OCI-LY1 (cell line): ENCODE data around the gene ZNF559.

Experiments used
- H2AFZ ChIP-seq: fragments of 200-600 bp; sonication (generic), shearing (Covaris generic); 2 replicates; pipeline ENCODE4 v1.6.0; 2014; ENCODE audit warnings: antibody characterized with exemption, mild to moderate bottlenecking, low read length
- H3F3A ChIP-seq: fragments of 200-600 bp; sonication (generic), shearing (Covaris generic); 2 replicates; pipeline ENCODE4 v1.6.0; 2014; ENCODE audit warnings: mild to moderate bottlenecking, antibody characterized with exemption, low read length, moderate library complexity; ENCODE audit not compliant: insufficient read depth
- H3K27ac ChIP-seq: fragments of 200-600 bp; sonication (generic); 2 replicates; pipeline ENCODE4 v1.5.1; 2014; ENCODE audit warnings: low read length, mixed run types, mild to moderate bottlenecking, low read depth; ENCODE audit not compliant: poor library complexity, severe bottlenecking
- H3K27me3 ChIP-seq: fragments of 200-600 bp; sonication (generic); 2 replicates; pipeline ENCODE4 v1.6.0; 2014; ENCODE audit warnings: antibody characterized with exemption, mild to moderate bottlenecking, low read length, moderate library complexity; ENCODE audit not compliant: insufficient read depth
- H3K36me3 ChIP-seq: fragments of 200-600 bp; sonication (generic); 2 replicates; pipeline ENCODE4 v1.6.1; 2014; ENCODE audit warnings: mild to moderate bottlenecking, antibody characterized with exemption, low read length, moderate library complexity, mixed read lengths; ENCODE audit not compliant: insufficient read depth
- H3K4me1 ChIP-seq: fragments of 200-600 bp; sonication (generic); 2 replicates; pipeline ENCODE4 v1.5.1; 2014; ENCODE audit warnings: mild to moderate bottlenecking, low read length, moderate library complexity; ENCODE audit not compliant: insufficient read depth, severe bottlenecking
- H3K4me2 ChIP-seq: fragments of 200-600 bp; sonication (generic), shearing (Covaris generic); 2 replicates; pipeline ENCODE4 v1.6.1; 2014; ENCODE audit warnings: low read length
- H3K4me3 ChIP-seq: fragments of 200-600 bp; sonication (generic); 2 replicates; pipeline ENCODE4 v1.5.1; 2014; ENCODE audit warnings: low read length, low read depth, mild to moderate bottlenecking, mixed read lengths; ENCODE audit not compliant: poor library complexity, severe bottlenecking
- H3K79me2 ChIP-seq: fragments of 200-600 bp; shearing (Covaris generic); 2 replicates; pipeline ENCODE4 v1.6.1; 2016; ENCODE audit warnings: mixed run types, low read length, mixed read lengths; ENCODE audit not compliant: insufficient read depth
- H3K9ac ChIP-seq: fragments of 200-600 bp; sonication (generic), shearing (Covaris generic); 2 replicates; pipeline ENCODE4 v1.6.1; 2014; ENCODE audit warnings: mild to moderate bottlenecking, low read length, mixed read lengths
- H3K9me2 ChIP-seq: fragments of 200-600 bp; sonication (generic), shearing (Covaris generic); 2 replicates; pipeline ENCODE4 v1.6.1; 2014; ENCODE audit warnings: low read depth, mild to moderate bottlenecking, low read length, mixed read lengths
- H3K9me3 ChIP-seq: fragments of 200-600 bp; shearing (Covaris generic); 2 replicates; pipeline ENCODE4 v1.6.1; 2014; ENCODE audit warnings: low read length, mixed read lengths
- H4K20me1 ChIP-seq: fragments of 200-600 bp; sonication (generic), shearing (Covaris generic); 2 replicates; pipeline ENCODE4 v1.6.0; 2016; ENCODE audit warnings: mild to moderate bottlenecking, low read length; ENCODE audit not compliant: insufficient read depth
- CTCF ChIP-seq: fragments of 200-600 bp; sonication (generic), shearing (Covaris generic); IDR thresholded peaks from 2 replicates; pipeline ENCODE4 v1.5.1; 2017; ENCODE audit warnings: mild to moderate bottlenecking, antibody characterized with exemption, low read length, moderate library complexity, mixed read lengths
- EZH2 ChIP-seq: fragments of 200-600 bp; sonication (generic), shearing (Covaris generic); IDR thresholded peaks from 2 replicates; pipeline ENCODE4 v1.8.0; 2017; ENCODE audit warnings: borderline replicate concordance, mixed run types, mild to moderate bottlenecking, antibody characterized with exemption, low read length, moderate library complexity, mixed read lengths

ZNF559 gene

DNA sequence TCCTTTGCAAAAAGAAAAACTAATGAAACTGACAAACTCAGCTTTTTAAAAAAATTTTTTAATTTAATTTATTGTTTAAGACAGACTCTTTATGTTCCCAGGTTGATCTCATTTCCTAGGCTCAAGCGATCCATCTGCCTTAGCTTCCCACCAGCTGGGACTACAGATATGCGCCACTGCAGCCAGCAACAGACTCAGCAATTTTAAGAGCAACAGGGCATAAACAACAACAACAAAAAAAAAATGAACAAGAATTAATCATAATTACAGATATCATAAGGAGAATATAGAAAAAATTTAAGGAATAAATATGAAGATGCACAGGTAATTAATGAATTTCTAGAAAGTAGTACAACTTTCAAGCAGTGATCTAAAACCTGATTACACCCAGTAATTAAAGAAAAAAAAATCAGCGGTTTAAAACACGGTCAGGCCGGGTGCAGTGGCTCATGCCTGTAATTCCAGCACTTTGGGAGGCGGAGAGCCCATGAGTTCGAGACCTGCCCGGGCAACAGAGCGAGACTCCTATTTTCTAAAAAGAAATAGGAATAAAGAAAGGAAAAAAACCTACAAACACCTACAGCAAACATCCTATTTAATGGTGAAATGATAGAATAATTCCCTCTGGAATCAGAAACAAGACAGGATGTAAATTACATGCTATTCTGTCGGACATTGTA lies 15.7 kb upstream of the ZNF559 start:
- H3K27ac ChIP-seq: no peak overlapping the region
- peak overlapping the region; percentile 73 for H3K4me2 ChIP-seq
- H3K9me3 ChIP-seq: peaks cover 7% of the 10 kb centered on the region; the same call in 1 of the 2 replicates
- H3K4me3 ChIP-seq: peak overlapping the region; percentile 84
- no peaks in the 10 kb centered on the region for H3F3A ChIP-seq
- peaks cover 6% of the 10 kb centered on the region; the same call in 1 of the 2 replicates for H3K79me2 ChIP-seq
- no peak overlapping the region for H2AFZ ChIP-seq
- peak overlapping the region; percentile 86 for H3K9ac ChIP-seq
- H3K27me3 ChIP-seq: no peaks in the 10 kb centered on the region
- H3K36me3 ChIP-seq: peaks cover 13% of the 10 kb centered on the region
- no peaks in the 10 kb centered on the region for H3K9me2 ChIP-seq
- TF ChIP-seq EZH2 (no peak), CTCF (no peak)
- no peaks in the 10 kb centered on the region for H4K20me1 ChIP-seq
- peaks cover 13% of the 10 kb centered on the region for H3K4me1 ChIP-seq

DNA sequence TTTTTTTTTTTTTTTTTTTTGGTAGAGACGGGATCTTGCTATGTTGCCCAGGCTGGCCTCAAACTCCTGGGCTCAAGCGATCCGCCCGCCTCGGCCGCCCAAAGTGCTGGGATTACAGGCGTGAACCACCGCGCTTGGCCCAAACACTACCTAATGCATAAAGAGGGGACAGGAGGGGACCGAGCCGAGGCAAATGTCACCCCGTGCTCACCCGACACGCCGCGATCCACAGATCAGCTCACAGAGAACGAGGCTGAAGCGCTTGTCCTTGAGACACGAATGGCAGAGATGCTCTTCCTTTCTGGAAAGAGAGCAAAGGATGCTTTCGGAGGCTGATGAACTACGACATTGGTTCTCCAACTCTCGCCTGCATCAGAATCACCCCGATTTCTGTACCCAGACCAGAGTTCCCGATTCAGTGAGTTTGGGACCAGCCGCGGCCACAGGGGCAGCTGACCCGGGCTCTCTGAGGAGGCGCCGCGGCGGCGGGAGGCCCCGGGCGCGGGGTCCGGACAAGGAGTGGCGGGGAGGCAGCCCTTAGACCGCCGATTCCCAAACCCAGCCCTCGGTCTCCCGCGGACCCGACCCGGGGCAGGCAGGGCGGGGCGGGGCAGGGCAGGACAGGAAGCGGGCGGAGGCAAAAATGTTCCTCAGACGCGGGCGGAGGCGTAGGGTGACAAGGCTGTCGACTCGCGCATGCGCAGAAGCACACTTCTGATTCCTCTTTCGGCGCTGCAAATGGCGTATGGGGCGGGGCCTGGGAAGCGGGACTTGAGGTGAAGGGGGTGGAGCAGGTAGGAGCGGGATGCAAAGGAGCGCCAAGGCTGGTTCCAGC lies 14.6 kb upstream of the ZNF559 start, which contains the start of gene ZNF699:
ZNF699 (minus strand) TSS at position 700 of the 835 bp plus-strand sequence. CDS start 4,719 bp downstream, outside the sequence.
- peak within 1 kb of the TSS; percentile 73 for H3K4me2 ChIP-seq
- H3K9me2 ChIP-seq: no peaks in the 10 kb centered on the region
- peaks cover 13% of the 10 kb centered on the region for H3K4me1 ChIP-seq
- peak within 1 kb of the TSS; percentile 84 for H3K4me3 ChIP-seq
- TF ChIP-seq EZH2: no peak
- TF ChIP-seq CTCF: no peak
- 0 out of 2 replicates have a peak within 1 kb of the TSS, but pooled peaks have one; percentile 58 for H2AFZ ChIP-seq
- H3F3A ChIP-seq: no peaks in the 10 kb centered on the region
- peak within 1 kb of the TSS; percentile 77 for H3K27ac ChIP-seq
- H3K9ac ChIP-seq: peak within 1 kb of the TSS; percentile 86
- H3K79me2 ChIP-seq: peaks cover 6% of the 10 kb centered on the region; the same call in 1 of the 2 replicates
- peaks cover 10% of the 10 kb centered on the region; the same call in 1 of the 2 replicates for H3K9me3 ChIP-seq
- no peaks in the 10 kb centered on the region for H3K27me3 ChIP-seq
- peaks cover 3% of the 10 kb centered on the region for H3K36me3 ChIP-seq
- H4K20me1 ChIP-seq: no peaks in the 10 kb centered on the region

- Histone ChIP-seq H4K20me1 (no peaks in the 10 kb centered on the region), H3K27ac (peak overlapping the region; percentile 77), H3K79me2 (peaks cover 6% of the 10 kb centered on the region; the same call in 1 of the 2 replicates), H3K4me3 (peak overlapping the region; percentile 84), H3K36me3 (no peaks in the 10 kb centered on the region; the same call in 1 of the 2 replicates), H3K9ac (peak overlapping the region; percentile 86), H3K4me2 (peak overlapping the region; percentile 73), H2AFZ (0 out of 2 replicates have a peak overlapping the region, but pooled peaks have one; percentile 14), H3F3A (no peaks in the 10 kb centered on the region), H3K9me2 (no peaks in the 10 kb centered on the region), H3K4me1 (peaks cover 13% of the 10 kb centered on the region), H3K27me3 (no peaks in the 10 kb centered on the region), H3K9me3 (peaks cover 10% of the 10 kb centered on the region; the same call in 1 of the 2 replicates)
- no peak for TF ChIP-seq EZH2
- TF ChIP-seq CTCF: no peak
Observed at GRCh38 chr19:9309974-9310446, 14.0 kb upstream of the ZNF559 start.
